GM18858 (cell line): Measurements from ENCODE around the gene HYAL2.
"Not testable (repeated sequence)": the region's sequence is repeated elsewhere in the genome, so short reads cannot be mapped to it uniquely, and the experiment has no call there.

ENCODE experiments used
- ATAC-seq: cut with Tn5 transposase; IDR thresholded peaks from one replicate; pipeline ENCODE4 v1.9.1; 2021; ENCODE audit not compliant: unreplicated experiment

Gene HYAL2

DNA sequence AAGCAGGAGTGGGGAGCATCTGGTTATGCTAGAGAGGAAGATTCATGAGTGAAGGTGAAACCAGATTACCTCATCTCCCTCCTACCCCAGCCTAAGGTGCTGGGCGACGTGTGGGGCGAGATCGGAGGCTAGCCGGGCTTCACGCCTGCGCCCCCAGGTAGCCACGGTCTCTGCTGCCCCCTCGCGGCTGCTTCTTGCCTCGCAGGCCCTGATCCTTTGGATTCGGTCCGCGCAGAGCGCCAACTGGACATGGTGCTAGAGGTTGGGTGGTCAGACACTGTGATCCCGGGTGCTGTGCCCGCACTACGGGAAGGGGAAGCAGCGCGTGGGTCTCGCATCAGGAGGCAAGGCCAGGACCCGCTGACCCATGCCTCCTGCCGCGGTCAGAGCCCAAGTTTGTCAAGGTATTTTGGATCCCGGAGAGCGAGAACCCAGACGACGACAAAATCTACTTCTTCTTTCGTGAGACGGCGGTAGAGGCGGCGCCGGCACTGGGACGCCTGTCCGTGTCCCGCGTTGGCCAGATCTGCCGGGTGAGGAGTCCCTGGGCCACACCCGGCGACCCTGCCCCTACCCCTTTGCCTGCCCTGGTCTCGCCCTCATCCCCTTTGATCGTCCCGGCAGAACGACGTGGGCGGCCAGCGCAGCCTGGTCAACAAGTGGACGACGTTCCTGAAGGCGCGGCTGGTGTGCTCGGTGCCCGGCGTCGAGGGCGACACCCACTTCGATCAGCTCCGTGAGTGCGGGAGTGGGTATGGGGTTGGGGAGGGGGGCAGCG is 49.4 kb downstream of the HYAL2 start:
- peak; percentile 68 for ATAC-seq

DNA sequence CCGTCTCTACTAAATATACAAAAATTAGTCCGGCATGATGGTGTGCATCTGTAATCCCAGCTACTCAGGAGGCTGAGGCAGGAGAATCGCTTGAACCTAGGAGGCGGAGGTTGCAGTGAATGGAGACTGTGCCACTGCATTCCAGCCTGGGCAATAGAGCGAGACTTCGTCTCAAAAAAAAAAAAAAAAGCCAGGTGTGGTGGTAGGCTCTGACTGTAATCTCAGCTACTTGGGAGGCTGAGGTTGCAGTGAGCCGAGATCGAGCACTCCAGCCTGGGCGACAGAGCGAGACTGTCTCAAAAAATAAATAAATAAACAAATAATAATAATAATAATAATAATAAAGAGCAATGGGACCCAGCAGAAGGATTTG is 50.0 kb downstream of the HYAL2 start:
- not testable (repeated sequence) for ATAC-seq

DNA sequence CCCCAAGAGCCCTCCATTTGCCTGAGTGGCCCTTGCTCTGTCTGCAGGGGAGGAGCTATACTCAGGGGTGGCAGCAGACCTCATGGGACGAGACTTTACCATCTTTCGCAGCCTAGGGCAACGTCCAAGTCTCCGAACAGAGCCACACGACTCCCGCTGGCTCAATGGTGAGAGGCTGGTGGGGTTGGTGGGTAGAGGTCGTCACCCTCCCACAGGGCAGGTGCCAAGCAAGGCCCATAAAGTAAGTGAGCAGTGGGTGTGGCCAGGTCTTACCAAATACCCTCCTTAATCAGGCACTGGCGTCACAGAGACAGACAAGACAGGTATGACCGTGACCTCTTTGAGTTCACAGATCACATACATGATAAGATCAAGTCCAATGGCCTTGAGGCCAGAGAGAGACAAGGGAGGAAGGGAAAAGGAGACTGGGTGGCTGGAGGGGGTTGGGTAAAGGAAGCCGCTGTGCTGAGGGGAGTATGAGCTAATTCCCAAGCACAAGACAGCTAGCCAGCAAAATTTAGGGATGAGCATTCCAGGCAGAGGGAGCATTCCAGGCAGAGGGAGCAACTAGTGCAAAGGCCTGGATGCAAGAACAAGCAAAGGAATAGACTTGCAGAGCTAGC is 51.1 kb downstream of the HYAL2 start:
- ATAC-seq, result no peak

DNA sequence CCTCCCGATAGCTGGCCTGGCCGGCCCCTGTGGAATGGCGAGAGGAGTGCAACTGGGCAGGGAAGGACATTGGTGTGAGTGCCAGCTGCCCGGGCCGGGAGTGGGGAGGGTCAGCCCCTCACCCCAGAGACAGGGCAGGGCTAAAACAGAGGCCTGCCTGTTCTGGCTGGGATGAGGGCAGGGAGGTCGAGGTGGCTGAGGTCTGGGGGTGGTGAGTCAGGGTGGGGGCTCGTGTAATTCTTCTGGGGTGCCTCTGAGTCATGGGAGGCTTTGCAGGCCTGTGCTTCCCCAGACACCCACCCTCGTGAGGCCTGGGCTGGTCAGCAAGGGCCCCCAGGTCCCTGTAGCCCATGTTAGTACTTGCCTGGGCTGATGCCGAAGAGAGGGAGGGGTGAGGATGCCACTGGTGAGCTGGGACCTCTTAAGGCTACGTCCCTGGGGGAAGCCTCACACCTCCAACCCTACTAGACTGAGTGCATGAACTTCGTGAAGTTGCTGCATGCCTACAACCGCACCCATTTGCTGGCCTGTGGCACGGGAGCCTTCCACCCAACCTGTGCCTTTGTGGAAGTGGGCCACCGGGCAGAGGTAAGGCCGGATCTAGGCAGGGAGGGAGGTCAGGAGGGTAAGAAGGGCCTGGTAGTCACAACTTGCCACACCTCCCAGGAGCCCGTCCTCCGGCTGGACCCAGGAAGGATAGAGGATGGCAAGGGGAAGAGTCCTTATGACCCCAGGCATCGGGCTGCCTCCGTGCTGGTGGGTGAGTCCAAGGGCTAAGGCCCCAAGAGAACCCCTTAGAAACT is 51.9 kb downstream of the HYAL2 start:
- ATAC-seq, result no peak

DNA sequence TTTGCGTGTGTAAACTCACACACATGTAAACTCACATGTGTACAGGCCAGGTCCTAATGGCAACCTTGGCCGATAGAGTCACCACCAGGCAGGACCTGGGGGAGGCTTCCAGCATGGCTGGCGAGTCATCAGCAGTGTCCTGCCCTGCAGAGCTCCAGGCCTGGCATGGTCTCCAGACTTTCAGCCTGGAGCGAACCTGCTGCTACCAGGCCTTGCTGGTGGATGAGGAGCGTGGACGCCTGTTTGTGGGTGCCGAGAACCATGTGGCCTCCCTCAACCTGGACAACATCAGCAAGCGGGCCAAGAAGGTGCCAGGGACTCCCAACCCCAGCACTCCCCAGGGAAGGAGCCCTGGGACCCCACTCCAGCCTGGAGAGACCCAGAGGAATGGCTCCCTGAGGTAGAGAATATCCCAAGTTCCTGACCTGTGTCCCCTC is 52.5 kb downstream of the HYAL2 start:
- ATAC-seq, result no peak

DNA sequence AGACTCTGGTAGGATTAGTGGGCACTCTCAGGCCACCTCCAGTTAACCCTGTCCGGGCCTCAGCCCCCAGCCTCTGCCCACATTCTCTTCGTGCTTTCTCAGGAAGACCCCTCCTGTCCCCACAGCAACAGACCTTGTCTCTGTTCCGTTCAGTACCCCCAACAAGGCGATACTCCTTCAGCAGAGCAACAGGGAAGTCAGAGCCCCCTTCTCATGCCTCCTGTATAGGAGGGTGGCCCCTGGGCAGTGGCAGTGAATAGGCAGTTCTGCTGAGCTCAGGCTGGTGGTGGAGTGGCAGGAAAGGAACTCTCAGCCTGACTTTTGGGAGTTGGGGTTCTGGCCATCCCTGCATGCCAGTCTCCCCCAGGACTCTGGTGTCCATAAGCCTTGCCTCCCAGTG is 53.1 kb downstream of the HYAL2 start:
- ATAC-seq, result no peak

DNA sequence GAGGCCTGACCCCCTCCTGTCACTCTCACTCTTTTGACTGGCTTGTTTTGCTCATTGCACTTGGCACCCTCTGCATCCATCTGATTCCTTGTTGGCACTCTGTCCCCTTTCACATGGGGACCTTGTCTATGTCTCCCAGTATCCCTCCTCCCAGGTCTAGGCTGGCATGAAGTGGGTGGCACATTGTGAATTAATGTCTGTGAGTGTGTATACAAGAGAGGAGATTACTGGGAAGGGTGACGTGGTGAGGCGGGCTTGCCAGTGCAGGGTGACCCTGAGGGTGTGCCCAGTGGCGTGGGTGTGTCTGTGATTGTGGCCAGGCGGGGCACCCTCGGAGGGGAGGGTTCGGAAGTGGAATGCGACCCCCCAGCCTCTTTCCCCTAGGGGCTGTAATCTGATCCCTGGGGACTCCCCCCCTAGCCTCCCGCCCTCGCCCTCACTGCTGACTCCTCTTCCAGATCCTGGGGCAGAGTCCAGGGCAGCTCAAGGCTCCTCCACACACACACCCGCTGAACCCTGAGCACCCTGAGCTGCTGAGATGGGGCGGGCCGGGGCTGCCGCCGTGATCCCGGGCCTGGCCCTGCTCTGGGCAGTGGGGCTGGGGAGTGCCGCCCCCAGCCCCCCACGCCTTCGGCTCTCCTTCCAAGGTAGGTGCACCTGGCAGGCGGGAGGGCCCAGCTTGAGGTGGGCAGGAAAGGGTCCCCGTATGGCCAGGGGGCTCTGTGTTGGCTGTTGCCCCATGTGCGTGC is 53.7 kb downstream of the HYAL2 start, which contains the start of gene SEMA3B:
TSS of gene SEMA3B (plus strand) at position 445 of the 749 bp plus-strand sequence. CDS start at position 539, 94 bp downstream.
- ATAC-seq, result no peak

DNA sequence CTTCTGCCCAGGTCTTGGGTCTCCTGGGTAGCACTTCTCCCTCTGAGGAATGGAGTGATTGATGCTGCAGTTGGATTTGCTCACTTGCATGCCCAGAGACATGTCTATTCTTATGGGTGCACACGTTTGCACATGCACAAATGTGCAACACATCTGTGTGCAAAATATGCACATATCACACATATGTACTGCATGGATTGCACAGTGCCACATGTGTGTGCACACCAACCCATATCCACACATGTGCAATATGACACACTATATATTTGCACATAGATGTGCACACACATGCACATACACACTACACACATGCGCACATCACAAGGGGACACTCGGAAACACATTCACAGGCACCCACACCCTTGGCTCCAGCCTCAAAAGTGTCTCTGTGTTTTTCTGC is 54.3 kb downstream of the HYAL2 start:
- ATAC-seq, result no peak
